ENCODE results near the gene F2RL3.
"Not testable (repeated sequence)": the region's sequence is repeated elsewhere in the genome, so short reads cannot be mapped to it uniquely, and the experiment has no call there.

The F2RL3 gene

GRCh38 chr19:16919496-16919895, 30.7 kb downstream of the F2RL3 start:
- DNase-seq (ENCODE audit: low read depth in 2 of 2, low spot score in 1 of 2): no peak

DNA sequence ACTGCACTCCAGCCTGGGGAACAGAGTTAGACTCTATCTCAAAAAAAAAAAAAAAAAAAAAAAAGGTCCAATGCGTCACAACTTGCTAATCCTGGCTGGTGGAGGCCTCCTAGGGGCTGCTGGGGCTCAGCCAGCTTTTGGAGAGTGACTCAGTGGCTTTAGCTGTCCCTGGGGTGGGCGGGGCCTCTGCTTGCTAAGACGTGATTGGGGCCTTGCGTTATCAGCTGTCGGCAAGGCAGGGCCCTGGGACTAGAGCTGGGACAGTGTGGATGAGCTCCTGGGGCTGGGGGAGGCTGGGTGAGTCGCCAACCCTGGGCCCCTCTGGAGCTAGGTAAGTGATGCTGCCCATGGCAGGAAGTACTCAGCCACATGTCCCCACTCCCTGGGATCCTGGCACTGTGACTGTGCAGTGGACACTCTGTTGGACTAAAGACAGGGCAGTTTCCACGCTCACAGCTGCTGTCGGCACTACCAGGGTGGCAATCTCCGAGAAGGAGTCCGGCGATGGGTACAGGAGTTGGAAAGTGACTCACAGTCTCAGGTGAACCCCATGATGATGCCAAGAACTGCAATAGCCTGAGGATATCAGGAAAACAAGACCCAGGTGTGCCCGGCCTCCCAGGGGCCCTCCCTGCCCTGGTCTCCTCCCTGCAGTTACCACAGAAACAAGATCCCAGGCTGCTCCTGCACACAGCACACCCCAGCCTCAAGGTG, 32.2 kb downstream of the F2RL3 start:
- DNase-seq (ENCODE audit: low read depth in 2 of 2, low spot score in 1 of 2): no peak

GRCh38 chr19:16921766-16922591, 33.2 kb downstream of the F2RL3 start:
- DNase-seq (ENCODE audit: low read depth in 2 of 2, low spot score in 1 of 2): no peak

GRCh38 chr19:16922592-16922934, 33.8 kb downstream of the F2RL3 start:
- no peak for DNase-seq (ENCODE audit: low read depth in 2 of 2, low spot score in 1 of 2)

DNA sequence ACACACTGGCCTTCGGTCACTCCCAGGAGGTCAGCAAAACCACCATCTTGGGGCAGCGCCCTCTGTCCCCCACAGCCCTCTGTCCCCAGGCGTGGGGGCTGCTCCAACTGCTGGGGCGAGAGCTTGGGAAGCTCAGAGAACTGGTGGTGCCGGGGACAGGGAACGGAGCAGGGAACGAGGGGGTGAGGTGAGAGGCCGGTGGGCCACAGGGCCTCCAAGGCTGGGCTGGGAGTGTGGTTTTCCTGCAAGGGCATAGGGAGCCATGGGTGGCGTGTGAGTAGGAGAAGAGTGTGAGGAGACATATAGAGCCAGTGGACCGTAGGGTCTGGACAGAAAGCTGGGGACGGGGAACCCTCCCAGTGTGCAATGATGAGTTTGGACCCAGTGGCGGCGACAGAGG, 34.1 kb downstream of the F2RL3 start:
- DNase-seq (ENCODE audit: low read depth in 2 of 2, low spot score in 1 of 2): no peak

GRCh38 chr19:16927883-16928282, 39.1 kb downstream of the F2RL3 start:
- no peak for DNase-seq (ENCODE audit: low read depth in 2 of 2, low spot score in 1 of 2)

- DNase-seq (ENCODE audit: low read depth in 2 of 2, low spot score in 1 of 2): no peak
Observed at GRCh38 chr19:16928351-16928750, 39.6 kb downstream of the F2RL3 start.

GRCh38 chr19:16928916-16929315, 40.1 kb downstream of the F2RL3 start:
- no peak for DNase-seq (ENCODE audit: low read depth in 2 of 2, low spot score in 1 of 2)

DNA sequence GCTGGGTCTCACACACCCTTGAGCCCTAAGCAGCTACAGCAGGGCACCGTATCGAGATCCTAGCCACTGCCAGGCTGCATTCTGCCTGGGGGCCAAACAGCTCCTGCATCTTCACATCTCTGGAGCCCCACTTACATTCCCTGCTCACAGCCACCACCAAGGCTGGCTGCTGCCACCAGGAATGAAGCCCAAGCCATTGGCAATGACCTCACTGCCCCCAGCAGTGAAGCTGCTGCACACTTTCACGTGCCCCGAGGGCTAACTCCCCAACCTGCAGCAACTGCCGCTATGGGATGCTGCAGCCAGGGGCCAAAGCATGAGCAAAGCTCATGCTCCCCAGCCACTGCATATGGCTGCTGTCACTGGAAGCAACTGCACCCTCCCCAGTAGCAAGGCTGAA, 42.0 kb downstream of the F2RL3 start:
- DNase-seq (ENCODE audit: low read depth in 2 of 2, low spot score in 1 of 2): no peak

DNA sequence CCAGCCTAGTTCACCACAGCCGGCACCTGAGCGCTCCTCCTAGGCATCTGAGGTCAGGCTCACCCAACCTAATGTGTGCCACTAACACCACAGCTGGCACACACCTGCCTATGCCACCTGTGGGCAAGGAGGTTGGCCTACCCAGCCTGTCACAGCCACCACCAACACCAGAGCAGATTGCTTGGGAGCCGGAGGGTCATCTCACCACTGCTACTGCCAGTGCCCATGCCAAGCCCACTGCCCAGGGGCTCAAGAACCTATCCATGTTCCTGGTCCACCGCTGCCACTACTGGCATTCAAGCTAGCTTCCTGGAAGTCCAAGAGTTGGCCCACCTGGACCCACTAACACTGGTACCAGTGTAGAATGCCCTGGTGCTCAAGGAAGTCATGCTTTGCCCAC, 42.5 kb downstream of the F2RL3 start:
- DNase-seq (ENCODE audit: low read depth in 2 of 2, low spot score in 1 of 2): no peak

DNA sequence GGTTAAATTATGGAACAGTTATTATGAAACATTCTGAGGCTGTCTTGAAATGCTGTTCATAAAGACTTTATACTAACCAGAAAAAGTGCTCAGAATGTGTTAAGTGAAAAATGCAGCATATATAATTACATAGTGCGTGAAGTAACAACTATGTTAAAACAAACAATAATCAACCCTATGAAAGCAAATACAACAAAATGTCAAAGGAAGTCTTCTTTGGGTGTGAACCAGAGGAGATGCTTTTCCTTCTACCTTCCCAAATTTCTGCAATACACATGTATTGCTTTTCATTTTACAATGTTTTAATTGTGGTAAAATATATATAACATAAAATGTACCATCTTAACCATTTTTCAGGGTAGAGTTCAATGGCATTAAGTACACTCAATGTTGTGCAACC, 45.7 kb downstream of the F2RL3 start:
- no peak for DNase-seq (ENCODE audit: low read depth in 2 of 2, low spot score in 1 of 2)

DNA sequence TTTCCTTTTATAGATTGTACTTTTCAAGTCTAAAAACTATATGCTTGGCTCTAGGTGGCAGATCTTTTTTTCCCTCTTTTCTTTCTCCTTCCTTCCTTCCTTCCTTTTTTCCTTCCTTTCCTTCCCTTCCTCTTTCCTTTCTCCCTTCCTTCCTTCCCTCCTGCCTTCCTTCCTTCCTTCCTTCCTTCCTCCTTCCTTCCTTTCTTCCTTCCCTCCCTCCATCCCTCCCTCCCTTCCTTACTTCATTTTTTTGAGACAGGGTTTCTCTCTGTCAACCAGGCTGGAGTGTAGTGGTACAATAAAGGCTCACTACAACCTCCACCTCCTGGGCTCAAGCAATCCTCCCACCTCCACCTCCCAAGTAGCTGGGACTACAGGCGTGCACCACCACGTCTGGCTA, 48.1 kb downstream of the F2RL3 start:
- no peak for DNase-seq (ENCODE audit: low read depth in 2 of 2, low spot score in 1 of 2)

DNA sequence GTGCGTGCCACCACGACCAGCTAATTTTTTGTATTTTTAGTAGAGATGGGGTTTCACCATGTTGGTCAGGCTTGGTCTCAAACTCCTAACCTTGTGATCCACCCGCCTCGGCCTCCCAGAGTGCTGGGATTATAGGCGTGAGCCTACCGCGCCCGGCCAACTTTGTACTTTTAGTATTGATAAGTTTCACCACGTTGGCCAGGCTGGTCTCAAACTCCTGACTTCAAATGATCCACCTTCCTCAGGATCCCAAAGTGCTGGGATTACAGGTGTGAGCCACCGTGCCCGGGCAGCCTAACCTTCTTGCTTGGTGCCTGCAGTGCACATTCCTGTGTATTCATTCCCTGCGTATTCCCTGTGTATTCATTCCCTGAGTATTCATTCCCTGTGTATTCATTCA, 49.0 kb downstream of the F2RL3 start:
- not testable (repeated sequence) for DNase-seq (ENCODE audit: low read depth in 2 of 2, low spot score in 1 of 2)

DNA sequence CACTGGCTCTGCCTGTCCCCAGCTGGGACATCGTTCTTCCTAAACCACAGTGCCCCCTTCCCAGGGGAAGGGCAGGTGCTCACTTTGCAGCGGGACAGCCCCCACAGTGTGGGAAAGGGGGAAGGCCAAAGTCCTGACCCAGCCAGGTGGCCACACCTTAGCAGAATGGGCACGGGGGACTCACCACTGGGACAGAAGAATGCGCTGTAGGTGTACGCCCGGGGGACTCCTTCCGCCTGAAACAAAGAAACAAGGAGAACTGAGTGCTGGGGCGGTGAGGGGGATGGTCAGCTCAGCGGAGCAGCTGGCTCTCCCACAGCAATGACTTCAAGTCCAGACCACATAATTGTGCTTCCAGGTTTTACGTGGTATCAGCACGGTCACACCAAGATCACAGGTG, 49.4 kb downstream of the F2RL3 start:
- DNase-seq (ENCODE audit: low read depth in 2 of 2, low spot score in 1 of 2): no peak

- not testable (repeated sequence) for DNase-seq (ENCODE audit: low read depth in 2 of 2, low spot score in 1 of 2)
Observed at GRCh38 chr19:16940063-16940462, 51.3 kb downstream of the F2RL3 start.

- DNase-seq (ENCODE audit: low read depth in 2 of 2, low spot score in 1 of 2): no peak
Observed at GRCh38 chr19:16940626-16941025, 51.8 kb downstream of the F2RL3 start.
